HepG2 (cell line): Measurements from ENCODE around the gene BLOC1S4. TPM values are rescaled to one million over a fixed set of nuclear protein-coding genes. Genes with fewer than 3 reads are reported as not detected.

ENCODE experiments used
- ATAC-seq: fragments of 200-7000 bp; cut with Tn5 transposase; 3 replicates; pipeline ENCODE4 v1.9.1; 2020; ENCODE audit warnings: mild to moderate bottlenecking, moderate library complexity
- BruUV-seq: library from RNA; stranded (reverse); fragments of 400-500 nt; replicated peaks from 2 replicates; lab custom pipeline; 2021; lab: Mats Ljungman, UMichigan
- CTCF ChIA-PET: fragments of 300-600 bp; formaldehyde crosslinking; extraction: SDS; loops from one replicate; lab custom pipeline; 2021; ENCODE audit warnings: low total read pairs, inconsistent platforms, low intra/inter-chr PET ratio; lab: Yijun Ruan, JAX
- POLR2A ChIA-PET: fragments of 350-600 bp; sonication (Branson Sonifier 250); formaldehyde crosslinking; loops from one replicate; lab custom pipeline; 2020; ENCODE audit warnings: antibody characterized with exemption, inconsistent platforms; lab: Yijun Ruan, JAX
- DNase-seq: peaks from one replicate; pipeline ENCODE4 v3.0.0-alpha.2; 2015; ENCODE audit warnings: low spot score
- FAIRE-seq: peaks from 3 replicates; lab custom pipeline; 2011; peaks lifted over from hg19 to GRCh38; lab: Jason Lieb, UNC
- H2AFZ ChIP-seq: one replicate; pipeline ENCODE4 v1.6.1; 2011; ENCODE audit warnings: low read length, inconsistent platforms
- H3K27ac ChIP-seq: fragments of 300-600 bp; 3 replicates; pipeline ENCODE4 v1.8.0; 2011; ENCODE audit warnings: mixed run types, mild to moderate bottlenecking, mixed read lengths, low read length, inconsistent platforms; ENCODE audit not compliant: insufficient read depth; ENCODE audit errors: extremely low read length
- H3K27me3 ChIP-seq, 2 experiments: fragments of 200-600 bp in 1 of 2; 2 replicates in 1 of 2; 3 replicates in 1 of 2; pipeline versions ENCODE4 v1.6.0 to v1.8.0; 2011; ENCODE audit warnings: low read length in 2 of 2, mild to moderate bottlenecking in 2 of 2, moderate library complexity in 2 of 2, inconsistent platforms in 1 of 2; ENCODE audit not compliant: insufficient read depth in 2 of 2, control insufficient read depth in 1 of 2
- H3K36me3 ChIP-seq, 2 experiments: fragments of 200-600 bp in 1 of 2; replicated peaks in 1 of 2; 2 replicates in 1 of 2; 3 replicates in 1 of 2; pipeline versions ENCODE4 v1.5.1 to v1.8.0; 2011; ENCODE audit warnings: low read length in 2 of 2, inconsistent platforms in 1 of 2; ENCODE audit not compliant: insufficient read depth in 2 of 2, control insufficient read depth in 1 of 2
- H3K4me1 ChIP-seq: 2 replicates; pipeline ENCODE4 v1.5.1; 2012; ENCODE audit warnings: low read length, inconsistent platforms; ENCODE audit not compliant: insufficient read depth
- H3K4me2 ChIP-seq: 2 replicates; pipeline ENCODE4 v1.6.0; 2011; ENCODE audit warnings: low read depth, low read length, inconsistent platforms
- H3K4me3 ChIP-seq, 3 experiments: fragments of 200-600 bp in 1 of 3; sonication (generic), shearing (Covaris generic) in 1 of 3; replicated peaks in 1 of 3; 2 replicates each; pipeline ENCODE4 v1.5.1; 2011 to 2016; ENCODE audit warnings: low read length in 3 of 3, inconsistent platforms in 2 of 3, low read depth in 2 of 3, mild to moderate bottlenecking in 2 of 3, control low read depth in 1 of 3, mixed read lengths in 1 of 3; ENCODE audit not compliant: insufficient read depth in 1 of 3
- H3K79me2 ChIP-seq: one replicate; pipeline ENCODE4 v1.6.1; 2011; ENCODE audit warnings: low read length, inconsistent platforms; ENCODE audit not compliant: insufficient read depth
- H3K9ac ChIP-seq: 2 replicates; pipeline ENCODE4 v1.6.0; 2011; ENCODE audit warnings: mild to moderate bottlenecking, low read depth, low read length, inconsistent platforms; ENCODE audit not compliant: insufficient read depth
- H3K9me3 ChIP-seq: 2 replicates; pipeline ENCODE4 v1.5.1; 2012; ENCODE audit warnings: mild to moderate bottlenecking, low read length
- H4K20me1 ChIP-seq: 2 replicates; pipeline ENCODE4 v1.6.0; 2011; ENCODE audit warnings: inconsistent platforms, mild to moderate bottlenecking, low read length, moderate library complexity; ENCODE audit not compliant: insufficient read depth
- ATF1 ChIP-seq: IDR thresholded peaks from 2 replicates; pipeline ENCODE4 v1.6.1; 2016; ENCODE audit warnings: mild to moderate bottlenecking, control low read depth
- CBX5 ChIP-seq: sonication (generic); formaldehyde crosslinking; IDR thresholded peaks from 2 replicates; pipeline ENCODE4 v1.4.0; 2020; ENCODE audit warnings: missing genetic modification reagents, borderline replicate concordance
- KLF16 ChIP-seq, 2 experiments: sonication (generic) in 1 of 2; formaldehyde crosslinking in 1 of 2; IDR thresholded peaks; 2 replicates each; pipeline versions ENCODE4 v1.6.1 to v1.8.0; 2016 to 2023; ENCODE audit warnings: missing genetic modification reagents in 2 of 2, missing compliant biosample characterization in 1 of 2
- NFE2L1 ChIP-seq: sonication (generic); formaldehyde crosslinking; IDR thresholded peaks from 2 replicates; pipeline ENCODE4 v1.4.0; 2020; ENCODE audit warnings: missing genetic modification reagents, mild to moderate bottlenecking, borderline replicate concordance
- NFRKB ChIP-seq: fragments of 450-650 bp; IDR thresholded peaks from 2 replicates; pipeline ENCODE4 v1.6.1; 2017
- RCOR2 ChIP-seq: IDR thresholded peaks from 2 replicates; pipeline ENCODE4 v1.6.1; 2016; ENCODE audit warnings: missing biosample characterization, missing genetic modification reagents
- REL ChIP-seq: sonication (generic); formaldehyde crosslinking; conservative IDR thresholded peaks from 2 replicates; pipeline ENCODE4 v1.8.0; 2022; ENCODE audit warnings: mild to moderate bottlenecking, missing genetic modification reagents, moderate library complexity
- ZNF354B ChIP-seq: sonication (generic); formaldehyde crosslinking; IDR thresholded peaks from 2 replicates; pipeline ENCODE4 v1.8.0; 2022; ENCODE audit warnings: mild to moderate bottlenecking, missing genetic modification reagents
- ZNF564 ChIP-seq: sonication (generic); formaldehyde crosslinking; IDR thresholded peaks from 2 replicates; pipeline ENCODE4 v1.8.1; 2023; ENCODE audit warnings: mild to moderate bottlenecking, missing genetic modification reagents
- ZNF761 ChIP-seq: sonication (generic); formaldehyde crosslinking; conservative IDR thresholded peaks from 2 replicates; pipeline ENCODE4 v1.4.0; 2020; ENCODE audit warnings: mild to moderate bottlenecking, missing genetic modification reagents
- ZNF768 ChIP-seq: sonication (generic); formaldehyde crosslinking; IDR thresholded peaks from 2 replicates; pipeline ENCODE4 v1.4.0; 2020; ENCODE audit warnings: missing genetic modification reagents
- WGBS: methylation state at CpG from one replicate; pipeline ENCODE4 v1.1.6; 2017; ENCODE audit warnings: low lambda C conversion rate; 5-methylcytosine and 5-hydroxymethylcytosine counted together
- in situ Hi-C: cut with HindIII; loops from 2 replicates; pipeline ENCODE4 v1.10.0; 2017; ENCODE audit warnings: low pct_unique_long_range_greater_than_20kb; ENCODE audit not compliant: extremely low pct_ligation_motif_present
- intact Hi-C: fragments of 100-400 bp; cut with micrococcal nuclease; formaldehyde crosslinking; loops from one replicate; pipeline ENCODE4 v1.10.0; 2022; ENCODE audit not compliant: unreplicated experiment
- polyA plus RNA-seq, 8 experiments: library from polyadenylated mRNA; depleted of rRNA in 3 of 8; stranded (reverse) in 7 of 8; unstranded in 1 of 8; fragments of >200 nt; fragmentation: Illumina TruSeq in 4 of 8; extraction: Trizol in 4 of 8; gene quantifications; 2 replicates each; pipeline versions ENCODE4 v1.2.1 to v1.2.3, GENCODE V29; 2011 to 2016; ENCODE audit warnings: low read depth in 4 of 8, missing spikeins in 1 of 8, mixed read lengths in 1 of 8; ENCODE audit not compliant: insufficient read depth in 1 of 8
- total RNA-seq, 5 experiments: library from RNA; depleted of rRNA; stranded (reverse); fragments of >200 nt; fragmentation: Illumina TruSeq; extraction: Trizol; gene quantifications; 2 replicates each; pipeline ENCODE4 v1.2.3, GENCODE V29; 2016; ENCODE audit warnings: low read depth in 1 of 5
- TF ChIP-seq, protein P1 (sequence below): IDR thresholded peaks from 2 replicates; pipeline ENCODE4 v1.6.1; 2012; ENCODE audit warnings: inconsistent platforms
- TF ChIP-seq, protein P2 (sequence below): sonication (generic); formaldehyde crosslinking; IDR thresholded peaks from 2 replicates; pipeline ENCODE4 v1.8.0; 2022; ENCODE audit warnings: missing genetic modification reagents, mild to moderate bottlenecking, inconsistent platforms, borderline replicate concordance
- TF ChIP-seq, protein P3 (sequence below): sonication (generic); formaldehyde crosslinking; IDR thresholded peaks from 2 replicates; pipeline ENCODE4 v1.4.0; 2020; ENCODE audit warnings: missing genetic modification reagents, borderline replicate concordance
- TF ChIP-seq, protein P4 (sequence below): sonication (generic); formaldehyde crosslinking; IDR thresholded peaks from 2 replicates; pipeline ENCODE4 v1.4.0; 2020; ENCODE audit warnings: missing genetic modification reagents

BLOC1S4 gene
- total and polyA plus RNA-seq, 2 of the 13 experiments (the other 11 are each of a cell fraction or from before 2014, with no cell fraction given): 15.5 to 20.9 TPM

DNA sequence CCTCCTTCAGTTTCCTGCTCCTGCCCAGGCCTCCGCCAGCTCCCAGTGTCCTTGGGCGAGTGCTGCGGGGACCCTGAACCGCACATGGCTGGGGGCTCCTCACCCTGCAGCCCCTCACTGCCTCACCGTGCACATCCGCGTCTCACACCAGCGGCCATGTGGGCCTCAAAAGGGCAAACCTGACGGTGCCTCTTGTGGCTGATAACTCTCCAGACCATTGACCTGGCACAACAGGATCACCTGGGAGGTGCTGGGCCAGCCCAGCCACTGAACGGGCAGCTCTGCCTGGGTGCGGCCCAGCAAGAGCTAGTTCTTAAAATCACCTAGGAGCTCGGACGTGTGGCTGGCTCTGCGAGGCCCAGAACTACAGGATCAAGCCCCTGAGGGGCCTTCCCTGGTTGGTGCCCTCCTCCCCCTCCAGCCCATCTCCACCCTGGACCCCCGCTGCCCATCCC is 26.4 kb upstream of the BLOC1S4 start:
- peak; percentile 45 for ATAC-seq
- in situ Hi-C loops: no loop called here
- Histone ChIP-seq H3K9me3 (no peaks in the 10 kb centered on the region), H3K9ac (peak overlapping the region; percentile 75), H3K36me3 (no peaks in the 10 kb centered on the region), H4K20me1 (no peaks in the 10 kb centered on the region), H2AFZ (no peak overlapping the region), H3K27me3 (no peaks in the 10 kb centered on the region; a peak in 1 of 5 replicates), H3K4me3 (peak overlapping the region; percentile 49 to 74 (median 66); a peak in 5 of 6 replicates), H3K27ac (peak overlapping the region; percentile 94), H3K4me1 (peaks cover 75% of the 10 kb centered on the region), H3K79me2 (peaks cover 16% of the 10 kb centered on the region), H3K4me2 (peak overlapping the region; percentile 91)
- POLR2A ChIA-PET: interaction anchor here (0.6 to 5.5 kb wide), 16 partner anchors 9 to 413 kb away, joined by 3 to 122 read pairs (median 5); partner anchors contain the start of genes BLOC1S4, GRPEL1, MAN2B2 and MRFAP1
- intact Hi-C loops: loop anchor here (2.0 to 10.0 kb wide), 3 partner anchors 15 to 65 kb away; partner anchors contain the start of gene MRFAP1
- 5% methylated on average over 6 of the region's 15 CpGs for WGBS
- no peak for FAIRE-seq
- no TSS peak for BruUV-seq
- DNase-seq: peak; percentile 50
- CTCF ChIA-PET: interaction anchor here (1.9 to 2.3 kb wide), 2 partner anchors 10 to 15 kb away, joined by 4 to 10 read pairs; a partner anchor contains a TSS
- TF ChIP-seq NFRKB: no peak
- TF ChIP-seq KLF16 (CRISPR knock-in tag; IDR thresholded peaks at IDR 0.05): no peak
- TF ChIP-seq ZNF564: peak; percentile 75; the same call in 1 of the 2 replicates
- TF ChIP-seq, protein P1, sequence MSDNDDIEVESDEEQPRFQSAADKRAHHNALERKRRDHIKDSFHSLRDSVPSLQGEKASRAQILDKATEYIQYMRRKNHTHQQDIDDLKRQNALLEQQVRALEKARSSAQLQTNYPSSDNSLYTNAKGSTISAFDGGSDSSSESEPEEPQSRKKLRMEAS: no peak
- TF ChIP-seq RCOR2 (CRISPR knock-in tag): no peak
- TF ChIP-seq ZNF768: peak; percentile 59; the same call in 1 of the 2 replicates
- TF ChIP-seq ZNF354B (CRISPR knock-in tag): 0 out of 2 replicates have a peak, but pooled peaks have one; percentile 50
- TF ChIP-seq, protein P2, sequence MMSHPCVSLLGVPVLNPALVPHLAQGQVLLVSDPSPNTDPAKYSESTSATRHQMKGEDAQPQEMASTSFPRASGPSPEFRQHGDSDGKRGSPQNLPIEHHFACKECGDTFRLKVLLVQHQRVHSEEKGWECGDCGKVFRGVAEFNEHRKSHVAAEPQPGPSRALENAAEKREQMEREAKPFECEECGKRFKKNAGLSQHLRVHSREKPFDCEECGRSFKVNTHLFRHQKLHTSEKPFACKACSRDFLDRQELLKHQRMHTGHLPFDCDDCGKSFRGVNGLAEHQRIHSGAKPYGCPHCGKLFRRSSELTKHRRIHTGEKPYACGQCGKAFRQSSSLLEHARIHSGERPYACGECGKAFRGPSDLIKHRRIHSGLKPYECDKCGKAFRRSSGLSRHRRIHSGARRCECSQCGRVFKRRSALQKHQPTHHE (CRISPR knock-in tag): no peak
- TF ChIP-seq, protein P3, sequence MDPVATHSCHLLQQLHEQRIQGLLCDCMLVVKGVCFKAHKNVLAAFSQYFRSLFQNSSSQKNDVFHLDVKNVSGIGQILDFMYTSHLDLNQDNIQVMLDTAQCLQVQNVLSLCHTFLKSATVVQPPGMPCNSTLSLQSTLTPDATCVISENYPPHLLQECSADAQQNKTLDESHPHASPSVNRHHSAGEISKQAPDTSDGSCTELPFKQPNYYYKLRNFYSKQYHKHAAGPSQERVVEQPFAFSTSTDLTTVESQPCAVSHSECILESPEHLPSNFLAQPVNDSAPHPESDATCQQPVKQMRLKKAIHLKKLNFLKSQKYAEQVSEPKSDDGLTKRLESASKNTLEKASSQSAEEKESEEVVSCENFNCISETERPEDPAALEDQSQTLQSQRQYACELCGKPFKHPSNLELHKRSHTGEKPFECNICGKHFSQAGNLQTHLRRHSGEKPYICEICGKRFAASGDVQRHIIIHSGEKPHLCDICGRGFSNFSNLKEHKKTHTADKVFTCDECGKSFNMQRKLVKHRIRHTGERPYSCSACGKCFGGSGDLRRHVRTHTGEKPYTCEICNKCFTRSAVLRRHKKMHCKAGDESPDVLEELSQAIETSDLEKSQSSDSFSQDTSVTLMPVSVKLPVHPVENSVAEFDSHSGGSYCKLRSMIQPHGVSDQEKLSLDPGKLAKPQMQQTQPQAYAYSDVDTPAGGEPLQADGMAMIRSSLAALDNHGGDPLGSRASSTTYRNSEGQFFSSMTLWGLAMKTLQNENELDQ: no peak
- no peak for TF ChIP-seq ATF1 (CRISPR knock-in tag)
- TF ChIP-seq REL (CRISPR knock-in tag): no peak
- TF ChIP-seq, protein P4, sequence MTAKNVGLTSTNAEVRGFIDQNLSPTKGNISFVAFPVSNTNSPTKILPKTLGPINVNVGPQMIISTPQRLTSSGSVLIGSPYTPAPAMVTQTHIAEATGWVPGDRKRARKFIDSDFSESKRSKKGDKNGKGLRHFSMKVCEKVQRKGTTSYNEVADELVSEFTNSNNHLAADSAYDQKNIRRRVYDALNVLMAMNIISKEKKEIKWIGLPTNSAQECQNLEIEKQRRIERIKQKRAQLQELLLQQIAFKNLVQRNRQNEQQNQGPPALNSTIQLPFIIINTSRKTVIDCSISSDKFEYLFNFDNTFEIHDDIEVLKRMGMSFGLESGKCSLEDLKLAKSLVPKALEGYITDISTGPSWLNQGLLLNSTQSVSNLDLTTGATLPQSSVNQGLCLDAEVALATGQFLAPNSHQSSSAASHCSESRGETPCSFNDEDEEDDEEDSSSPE (CRISPR knock-in tag): no peak
- no peak for TF ChIP-seq NFE2L1 (CRISPR knock-in tag)
- 0 out of 2 replicates have a peak, but pooled peaks have one; percentile 28 for TF ChIP-seq ZNF761 (CRISPR knock-in tag)
- TF ChIP-seq CBX5 (CRISPR knock-in tag): no peak
